ENCODE data around the gene ACOX3.
"Not testable (repeated sequence)": the region's sequence is repeated elsewhere in the genome, so short reads cannot be mapped to it uniquely, and the experiment has no call there.

ACOX3 gene

DNA sequence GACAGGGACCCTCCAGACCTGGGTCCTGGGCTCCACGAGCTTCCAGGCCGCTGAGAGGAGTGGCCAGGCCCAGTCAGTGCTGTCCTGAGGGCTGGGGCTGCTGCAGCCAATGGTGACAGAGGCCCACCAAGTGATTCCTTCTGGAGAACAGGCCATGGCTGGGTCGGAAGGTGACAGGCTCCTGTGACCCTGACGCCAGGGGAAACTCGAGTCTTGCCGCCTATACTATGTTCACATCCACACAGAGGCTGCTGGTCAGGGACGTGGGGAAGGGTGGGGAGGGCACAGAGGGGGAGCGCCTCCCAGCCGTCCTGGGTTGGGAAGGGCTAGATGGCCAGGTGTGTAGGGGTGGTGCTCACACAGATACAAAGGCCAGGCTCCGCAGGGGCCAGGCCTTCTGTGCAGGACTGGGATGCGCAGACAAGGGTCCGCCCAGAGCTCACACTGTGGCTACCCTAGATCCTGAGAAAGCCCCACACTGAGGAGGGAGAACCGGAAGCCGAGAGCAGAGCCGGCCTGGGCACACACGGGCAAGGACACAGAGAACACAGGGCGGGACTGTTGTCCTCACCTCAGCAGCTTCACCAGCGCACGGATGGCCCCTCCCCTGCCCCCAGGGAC, 89.6 kb downstream of the ACOX3 start:
- no peak for DNase-seq (ENCODE audit: low read depth)

DNA sequence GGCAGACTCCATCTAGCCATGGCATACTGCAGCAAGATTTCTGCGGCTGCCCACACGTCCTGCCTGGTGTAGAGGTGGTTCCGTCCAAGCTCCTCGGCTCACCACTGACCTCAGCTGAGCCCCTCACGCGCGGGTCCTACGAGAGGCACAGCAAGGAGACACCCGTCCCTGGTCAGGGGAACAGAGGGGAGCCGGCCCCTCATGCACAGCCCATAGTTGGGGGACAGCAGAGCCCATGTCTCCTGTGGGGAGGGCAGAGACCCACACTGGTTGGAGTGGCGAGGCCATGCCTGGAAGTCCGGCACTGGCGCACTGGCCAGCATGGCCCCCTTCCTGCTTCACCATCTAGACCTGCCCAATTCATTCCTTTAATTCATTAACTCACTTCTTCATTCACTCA, 90.2 kb downstream of the ACOX3 start:
- DNase-seq (ENCODE audit: low read depth) = no peak

DNA sequence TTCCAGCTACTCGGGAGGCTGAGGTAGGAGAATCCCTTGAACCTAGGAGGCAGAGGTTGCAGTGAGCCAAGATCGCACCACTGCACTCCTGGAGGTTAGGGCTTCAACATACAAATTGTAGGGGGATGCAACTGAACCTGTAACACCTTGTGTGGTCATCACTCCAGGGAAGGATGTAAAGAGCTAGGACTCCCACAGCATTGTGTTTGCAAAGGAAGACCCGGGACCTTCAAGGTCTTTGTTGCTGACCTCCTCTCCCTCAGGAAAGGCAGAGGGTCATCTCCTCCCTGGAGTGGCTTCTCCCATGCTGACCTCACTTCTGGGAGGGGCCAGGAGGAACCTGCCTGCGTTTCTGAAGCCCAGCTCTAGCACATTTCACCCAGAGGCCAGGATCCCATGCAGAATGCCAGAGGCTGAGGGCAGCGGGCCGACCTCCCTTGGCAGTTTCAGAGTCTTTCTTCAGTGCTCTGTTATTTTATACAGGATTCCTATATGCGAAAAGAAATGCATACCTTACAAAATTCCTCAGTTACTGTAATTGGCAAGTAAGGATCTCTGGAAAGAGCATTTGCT, 90.8 kb downstream of the ACOX3 start:
- no peak for DNase-seq (ENCODE audit: low read depth)

DNA sequence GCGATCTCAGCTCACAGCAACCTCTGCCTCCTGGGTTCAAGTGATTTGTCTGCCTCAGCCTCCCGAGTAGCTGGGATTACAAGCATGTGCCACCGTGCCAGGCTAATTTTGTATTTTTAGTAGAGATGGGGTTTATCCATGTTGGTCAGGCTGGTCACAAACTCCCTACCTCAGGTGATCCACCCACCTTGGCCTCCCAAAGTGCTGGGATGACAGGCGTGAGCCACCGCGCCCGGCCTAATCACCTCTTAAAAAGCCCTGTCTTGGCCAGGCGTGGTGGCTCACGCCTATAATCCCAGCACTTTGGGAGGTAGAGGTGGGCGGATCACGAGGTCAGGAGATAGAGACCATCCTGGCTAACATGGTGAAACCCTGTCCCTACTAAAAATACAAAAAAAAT, 91.3 kb downstream of the ACOX3 start:
- not testable (repeated sequence) for DNase-seq (ENCODE audit: low read depth)

DNA sequence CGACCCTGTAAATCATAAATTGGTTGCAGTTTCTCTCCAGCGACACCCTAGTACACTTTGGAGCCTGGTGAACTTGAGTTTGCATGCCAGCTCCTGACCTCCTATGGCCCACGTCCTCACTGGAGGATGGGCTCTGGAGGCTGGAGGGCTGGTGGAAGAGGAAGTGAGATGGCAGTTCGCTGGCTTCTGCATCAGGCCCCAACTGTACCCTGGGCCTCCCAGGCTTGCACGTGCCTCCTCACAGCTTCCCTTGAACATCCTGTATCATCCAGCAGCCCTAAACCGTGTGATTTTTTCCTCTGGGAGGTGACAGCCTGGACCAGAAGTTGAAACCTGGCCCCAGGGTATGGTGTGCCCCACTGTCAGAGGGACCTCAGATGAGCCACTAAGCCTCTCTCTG, 92.5 kb downstream of the ACOX3 start:
- no peak for DNase-seq (ENCODE audit: low read depth)

DNA sequence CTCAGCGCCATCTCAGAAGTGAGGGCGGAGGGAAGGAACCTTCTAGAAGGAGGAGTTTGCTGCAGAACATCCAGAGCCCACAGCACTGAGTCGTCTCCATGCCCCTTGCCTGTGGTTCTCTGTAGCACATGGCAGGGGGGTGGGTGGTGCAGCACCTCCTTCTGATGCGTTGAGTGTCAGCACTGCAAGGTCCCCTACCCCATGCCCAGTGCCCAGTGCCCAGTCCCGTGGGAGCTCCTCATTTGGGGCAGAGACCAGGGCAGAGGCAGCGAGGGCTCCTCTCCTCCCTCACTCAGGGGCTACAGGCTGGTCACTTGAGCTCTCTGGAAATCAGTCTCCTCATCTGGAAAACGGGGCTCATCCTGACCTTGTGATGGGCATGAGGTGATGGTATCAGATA, 92.9 kb downstream of the ACOX3 start:
- no peak for DNase-seq (ENCODE audit: low read depth)

DNA sequence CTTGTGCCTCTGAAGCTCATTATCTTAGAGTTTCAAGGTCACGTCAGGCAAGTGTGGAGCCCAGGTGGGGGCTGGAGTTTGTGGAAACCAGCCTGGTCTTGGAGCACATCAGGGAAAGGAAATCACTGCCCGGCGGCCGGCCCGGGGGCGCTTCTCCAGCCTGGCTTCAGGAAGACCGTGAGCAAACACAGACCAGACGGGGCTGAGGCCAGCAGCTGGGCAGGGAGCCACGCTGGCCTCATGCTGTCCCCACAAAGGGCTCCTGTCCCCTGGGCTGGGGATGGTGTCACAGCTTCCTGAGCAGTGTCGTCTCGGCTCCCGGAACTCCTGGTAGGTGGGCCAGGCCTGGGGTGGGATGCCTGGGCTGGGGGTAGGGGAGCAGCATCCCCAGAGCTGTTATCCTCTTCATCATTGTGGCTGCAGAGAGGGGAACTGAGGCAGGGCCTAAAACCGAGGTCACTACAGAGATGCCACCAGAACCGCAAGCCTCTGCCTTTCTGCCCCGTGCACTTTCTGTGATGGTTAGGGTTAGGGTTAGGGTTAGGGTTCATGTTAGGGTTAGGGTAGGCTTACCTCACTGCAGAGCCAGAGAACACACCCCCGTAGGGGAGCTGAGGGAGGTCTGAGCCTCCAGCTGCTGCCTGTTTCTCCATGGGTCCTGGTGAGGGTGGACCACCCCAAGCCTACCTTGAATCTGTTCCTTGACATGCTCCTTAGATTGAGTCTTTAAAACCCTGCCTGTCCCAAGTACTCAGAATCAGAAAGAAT, 93.5 kb downstream of the ACOX3 start:
- no peak for DNase-seq (ENCODE audit: low read depth)

DNA sequence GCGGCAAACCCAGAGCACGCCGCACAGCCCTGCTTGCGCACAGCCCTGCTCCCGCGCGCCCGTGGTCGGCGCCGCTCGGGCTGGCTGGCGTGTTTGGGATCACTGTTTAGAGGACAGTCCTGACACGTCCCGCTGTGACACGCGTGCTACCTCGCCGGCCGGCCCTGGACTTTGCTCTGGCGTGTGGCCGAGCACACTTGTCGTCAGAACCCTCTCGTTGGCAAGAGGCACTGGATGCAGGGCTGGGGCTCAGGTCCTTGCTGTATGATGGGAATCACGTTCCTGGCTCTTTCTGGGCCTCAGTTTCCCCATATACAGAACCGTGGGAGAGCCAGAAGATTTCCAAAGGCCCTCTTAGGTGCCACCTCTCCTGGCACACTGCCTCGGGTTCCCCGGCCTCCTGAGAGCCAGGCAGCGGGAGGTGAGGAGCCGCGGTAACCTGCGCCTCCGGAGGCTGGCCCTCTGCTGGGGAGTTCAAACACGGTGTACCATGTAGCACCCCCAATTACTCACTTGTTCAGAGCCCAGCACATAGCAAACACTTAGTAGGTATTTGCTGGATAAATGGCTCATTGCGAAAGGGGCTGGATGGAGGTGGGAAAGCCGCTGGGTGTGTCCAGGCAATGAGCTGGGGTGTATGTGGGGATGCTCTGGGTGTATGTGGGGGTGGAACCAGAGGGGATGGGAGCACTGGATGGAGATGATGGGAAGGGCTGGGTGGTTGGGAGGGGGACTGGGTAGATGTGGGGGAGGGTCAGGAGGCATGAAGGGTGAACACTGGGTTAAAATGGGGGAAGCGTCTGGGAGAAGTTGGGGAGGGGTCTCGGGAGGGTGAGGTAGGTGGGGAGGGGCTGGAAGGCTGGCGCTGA, 94.3 kb downstream of the ACOX3 start:
- DNase-seq (ENCODE audit: low read depth) = no peak

DNA sequence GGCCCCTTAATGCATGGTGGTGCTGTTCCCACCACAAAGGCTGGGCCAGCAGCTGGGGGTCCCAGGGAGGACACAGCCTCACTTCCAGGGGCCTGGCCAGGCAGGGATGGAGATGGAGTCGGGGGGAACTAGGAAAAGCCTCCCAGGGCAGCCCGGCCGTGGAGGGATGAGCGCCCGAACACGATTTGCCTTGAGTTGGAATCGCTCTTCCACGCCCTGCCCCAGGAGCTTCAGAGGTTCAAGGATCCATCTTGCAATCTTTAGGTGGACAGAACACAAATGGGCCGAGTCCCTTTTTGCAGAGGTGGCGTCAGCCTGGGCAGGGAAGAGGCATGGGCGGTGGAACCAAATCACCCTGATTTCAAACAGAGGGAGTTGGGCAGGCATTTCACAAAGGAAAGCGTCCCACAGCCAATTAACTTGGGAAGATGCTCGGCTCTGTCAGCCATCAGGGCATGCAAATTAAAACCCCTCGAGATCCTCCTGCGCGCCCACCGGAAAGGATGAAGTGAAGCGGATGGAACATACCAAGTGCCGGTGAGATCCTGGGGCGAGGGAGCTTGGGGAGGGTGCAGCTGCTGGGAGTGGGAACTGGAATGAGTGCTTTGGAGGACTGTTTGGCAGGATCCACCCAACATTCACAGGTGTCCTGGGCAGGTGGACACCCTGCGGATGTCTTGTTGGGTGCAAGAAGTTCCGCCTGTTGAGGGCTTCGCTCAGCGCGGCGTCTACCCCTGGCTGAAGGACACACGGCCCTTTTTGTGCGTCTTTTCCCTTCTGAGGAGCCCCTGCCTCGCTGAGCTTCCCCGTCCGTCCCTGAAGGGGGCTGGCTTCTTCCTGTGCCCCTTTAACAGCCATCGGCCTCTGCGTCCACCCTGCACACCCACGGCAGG, 95.2 kb downstream of the ACOX3 start:
- no peak for DNase-seq (ENCODE audit: low read depth)

DNA sequence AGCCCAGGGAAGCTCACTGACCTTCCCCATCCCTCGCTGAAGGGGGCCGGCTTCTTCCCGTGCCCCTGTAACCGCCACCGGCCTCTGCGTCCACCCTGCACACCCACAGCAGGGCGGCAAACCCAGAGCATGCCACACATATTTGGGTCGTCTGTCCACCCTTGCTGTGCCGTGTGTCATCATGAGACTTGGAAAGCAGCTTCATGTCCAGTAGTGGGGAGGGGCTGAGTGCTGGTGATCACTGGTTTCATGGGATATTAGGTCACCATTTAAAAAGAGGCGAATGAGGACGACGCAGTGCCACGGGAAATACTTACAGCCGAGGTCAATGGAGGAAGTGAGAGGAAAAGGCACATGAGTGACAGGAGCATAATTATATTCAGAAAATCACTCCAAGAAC, 96.1 kb downstream of the ACOX3 start:
- DNase-seq (ENCODE audit: low read depth) = no peak

DNA sequence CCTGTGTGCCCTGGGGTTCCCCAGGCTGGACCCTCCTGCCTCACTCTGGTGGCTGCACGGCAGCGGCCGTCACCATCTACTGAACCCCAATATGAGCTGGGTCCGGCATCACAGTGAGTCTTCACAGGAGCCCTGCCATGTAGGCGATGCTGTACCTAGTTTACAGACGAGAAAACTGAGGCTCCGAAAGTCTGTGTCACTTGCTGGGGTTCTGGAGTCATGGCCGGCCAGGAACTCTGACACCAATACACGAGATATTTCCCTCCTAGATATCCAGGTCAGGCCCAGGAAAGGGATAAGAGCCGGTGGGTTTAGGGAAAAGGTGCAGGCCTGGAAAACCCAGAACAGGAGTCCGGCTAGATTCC, 96.6 kb downstream of the ACOX3 start:
- no peak for DNase-seq (ENCODE audit: low read depth)

DNA sequence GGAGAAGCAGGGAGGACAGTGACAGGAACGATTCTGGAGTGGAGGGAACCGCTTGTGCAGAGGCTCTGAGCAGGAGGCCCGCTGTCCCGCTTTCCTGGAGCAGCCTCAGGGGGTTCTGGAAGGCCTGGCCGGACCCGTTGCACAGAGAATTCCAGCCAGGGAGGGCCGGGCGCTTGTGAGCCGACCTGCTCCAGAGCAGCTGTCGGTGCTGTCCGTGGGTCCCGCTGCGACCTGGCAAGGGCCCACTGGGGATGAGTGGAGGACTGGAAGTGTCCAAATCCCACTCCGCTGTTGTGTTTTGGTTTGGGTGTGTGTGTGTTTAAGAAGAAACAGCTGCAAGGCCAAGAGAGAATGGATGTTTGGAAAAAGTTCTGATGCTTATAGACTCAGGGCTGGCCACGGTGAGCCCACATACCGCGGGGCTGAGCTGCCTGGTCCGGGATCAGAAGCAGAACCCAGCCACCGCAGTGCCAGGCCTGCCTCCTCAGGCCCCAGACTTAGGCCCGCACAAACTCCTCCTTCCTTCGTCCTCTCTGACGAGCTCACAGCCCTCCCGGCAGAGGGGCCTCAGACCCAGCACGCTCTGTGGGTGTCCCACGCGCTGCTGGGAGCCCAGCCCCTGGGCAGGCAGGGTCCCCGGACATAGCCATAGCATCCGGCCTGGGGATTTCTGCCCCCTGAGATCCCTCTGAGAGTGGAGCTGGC, 97.1 kb downstream of the ACOX3 start:
- DNase-seq (ENCODE audit: low read depth) = no peak

DNA sequence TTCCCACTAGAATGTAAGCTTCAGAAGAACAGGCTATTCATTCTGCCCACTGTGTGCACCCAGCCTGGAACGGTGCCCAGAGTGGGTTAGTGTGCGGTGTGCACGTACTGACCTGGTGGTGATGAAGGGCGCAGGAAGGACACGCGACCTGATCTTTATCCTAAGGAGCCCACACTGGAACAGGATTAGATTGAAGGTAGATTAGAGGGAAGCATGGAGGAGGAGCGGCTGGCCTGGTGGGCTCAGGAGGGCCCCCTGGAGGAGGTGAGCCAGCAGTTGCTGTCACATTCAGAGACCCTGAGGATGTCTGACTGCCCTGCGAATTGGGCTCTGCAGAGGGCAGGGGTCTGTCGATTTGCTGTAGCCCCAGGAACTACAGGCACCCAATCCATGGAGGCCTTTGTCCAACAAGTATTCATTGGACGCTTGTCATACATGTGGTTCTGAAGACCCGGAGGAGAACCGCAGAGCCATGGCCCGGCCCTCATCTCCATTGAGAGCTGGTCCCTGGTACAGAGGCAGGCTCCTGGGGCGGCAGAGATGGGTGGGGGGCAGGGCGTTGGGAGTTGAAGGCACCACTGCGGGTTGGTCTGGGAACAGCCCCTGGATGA, 97.8 kb downstream of the ACOX3 start:
- no peak for DNase-seq (ENCODE audit: low read depth)

DNA sequence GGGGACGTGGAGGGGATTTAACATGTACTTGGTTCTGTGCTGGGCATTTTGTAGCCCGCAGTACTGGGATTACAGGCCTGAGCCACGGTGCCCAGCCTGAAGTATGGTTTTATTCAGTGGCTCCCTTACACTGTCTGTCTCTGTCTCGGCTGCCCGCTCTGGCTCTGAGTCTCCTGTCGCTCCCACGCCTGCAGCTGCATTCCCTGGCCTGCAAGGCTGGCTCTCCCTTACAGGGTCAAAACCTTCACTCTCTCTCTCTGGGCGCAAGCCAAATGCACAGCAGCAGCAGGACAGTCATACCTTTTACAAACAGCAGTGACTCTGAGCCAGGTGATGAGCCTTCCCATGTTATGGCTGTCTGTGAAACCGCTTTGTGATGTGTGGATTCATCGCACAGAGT, 98.8 kb downstream of the ACOX3 start:
- no peak for DNase-seq (ENCODE audit: low read depth)

DNA sequence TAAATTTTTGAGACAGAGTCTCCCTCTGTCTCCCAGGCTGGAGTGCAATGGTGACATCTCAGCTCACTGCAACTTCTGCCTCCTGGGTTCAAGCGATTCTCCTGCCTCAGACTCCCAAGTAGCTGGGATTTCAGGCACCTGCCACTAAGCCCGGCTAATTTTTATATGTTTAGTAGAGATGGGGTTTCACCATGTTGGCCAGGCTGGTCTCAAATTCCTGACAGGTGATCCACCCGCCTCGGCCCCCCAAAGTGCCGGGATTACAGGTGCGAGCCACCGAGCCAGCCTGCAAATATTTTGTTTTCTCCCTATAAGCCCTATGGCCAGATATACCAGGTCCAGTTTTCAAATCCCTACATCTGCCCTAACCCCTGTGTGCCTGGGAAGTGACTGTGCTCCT, 99.2 kb downstream of the ACOX3 start:
- DNase-seq (ENCODE audit: low read depth) = not testable (repeated sequence)

DNA sequence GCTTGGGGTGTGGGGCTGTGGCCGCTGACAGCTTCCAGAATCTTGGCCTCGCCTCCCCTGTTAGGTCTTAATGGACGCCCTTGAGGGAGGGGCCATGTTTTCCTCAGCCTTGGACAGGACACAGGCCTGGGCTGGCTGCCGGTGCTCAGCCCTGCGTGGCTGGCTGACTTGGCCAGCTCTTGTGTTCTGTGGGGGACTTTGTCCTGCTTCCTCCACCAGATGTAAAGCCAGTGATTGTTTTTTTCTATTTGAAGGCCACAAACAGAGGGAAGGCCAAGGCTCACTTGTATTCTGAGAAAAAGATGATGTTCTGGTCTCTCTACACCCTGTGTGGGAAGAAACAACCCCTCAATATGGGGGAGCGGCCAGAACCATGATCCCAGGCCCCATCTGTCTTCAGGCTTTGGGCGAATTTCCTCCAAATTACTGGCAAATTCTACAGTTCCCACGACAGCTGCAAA, 99.7 kb downstream of the ACOX3 start:
- no peak for DNase-seq (ENCODE audit: low read depth)

DNA sequence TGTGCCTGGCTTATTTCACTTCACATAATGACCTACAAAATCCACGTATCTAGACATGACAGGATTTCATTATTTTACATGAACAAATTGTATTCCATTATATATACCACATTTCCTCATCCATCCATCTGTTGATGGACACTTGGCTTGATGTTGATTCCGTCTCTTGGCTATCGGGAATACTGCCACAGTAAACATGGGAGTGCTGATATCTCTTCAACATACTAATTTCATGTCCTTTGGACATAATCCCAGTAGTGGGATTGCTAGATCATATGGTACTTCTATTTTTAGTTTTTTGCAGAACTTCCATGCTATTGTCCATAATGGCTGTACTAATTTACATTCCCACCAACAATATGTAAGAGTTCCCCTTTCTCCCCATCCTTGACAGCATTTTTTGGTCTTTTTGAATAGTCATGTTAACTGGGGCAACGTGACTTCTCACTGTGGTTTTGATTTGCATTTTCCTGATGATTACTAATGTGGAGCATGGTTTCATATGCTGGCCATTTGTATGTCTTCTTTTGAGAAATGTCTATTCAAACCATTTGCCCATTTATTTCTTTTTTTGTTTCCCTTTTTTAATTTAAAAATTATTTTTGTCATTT, 102.1 kb downstream of the ACOX3 start:
- no peak for DNase-seq (ENCODE audit: low read depth)

DNA sequence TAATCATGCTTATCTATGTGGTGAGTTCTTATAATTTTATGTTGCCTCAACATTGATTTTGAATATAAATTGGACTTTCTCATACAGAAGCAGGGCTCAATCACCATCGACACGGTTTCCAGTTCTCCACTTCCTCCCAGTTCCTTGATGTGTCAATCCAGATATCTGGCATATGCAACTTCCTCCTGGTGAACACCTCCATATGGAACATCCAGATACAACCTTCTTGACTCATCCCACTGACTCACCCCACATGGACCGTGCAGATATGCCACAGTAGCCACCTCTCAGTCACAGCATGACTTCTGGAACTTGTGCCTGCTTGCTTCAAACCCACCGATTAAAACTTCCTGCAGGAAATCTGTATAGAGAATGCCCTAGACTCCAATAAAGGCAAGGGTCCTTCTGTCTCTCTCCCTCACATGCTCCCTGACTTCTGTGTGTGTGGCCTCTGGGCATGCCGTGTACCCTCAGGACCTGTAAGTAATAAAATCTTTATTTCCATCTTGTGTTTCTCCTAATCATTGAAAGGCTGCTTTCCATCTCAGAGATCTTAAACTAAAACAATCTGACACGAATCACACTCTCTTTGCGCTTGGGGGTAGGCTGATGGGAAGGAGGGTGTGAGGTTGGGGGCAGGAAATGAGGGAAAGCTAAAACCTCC, 104.0 kb downstream of the ACOX3 start:
- no peak for DNase-seq (ENCODE audit: low read depth)

DNA sequence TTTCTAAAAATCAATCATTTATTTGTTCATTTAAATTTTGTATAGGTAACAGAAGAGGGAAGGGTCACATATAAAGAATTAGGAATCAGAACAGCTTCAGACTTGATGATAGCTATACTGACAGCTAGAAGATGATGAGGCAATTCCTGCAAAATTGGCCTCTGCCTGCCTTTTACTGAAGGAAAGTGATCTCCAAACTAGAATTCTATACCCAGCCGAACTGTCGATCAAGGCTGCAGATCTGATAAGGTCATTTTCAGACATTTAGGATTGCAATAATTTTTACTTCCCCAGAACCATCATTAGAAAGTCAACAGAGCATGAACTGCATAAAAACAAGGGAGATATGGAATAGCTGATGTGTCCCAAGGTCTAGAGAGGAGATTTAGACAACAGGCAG, 104.7 kb downstream of the ACOX3 start:
- DNase-seq (ENCODE audit: low read depth) = no peak
